Mesodermal cell (in vitro differentiated cells): Measurements from ENCODE around the gene PRM3.
"Not testable (repeated sequence)": the region's sequence is repeated elsewhere in the genome, so short reads cannot be mapped to it uniquely, and the experiment has no call there.

Experiments
- H3K27ac ChIP-seq: 2 replicates; pipeline ENCODE4 v1.7.0; 2013; ENCODE audit warnings: mild to moderate bottlenecking, low read depth, low read length, moderate library complexity; ENCODE audit not compliant: severe bottlenecking
- H3K36me3 ChIP-seq: 2 replicates; pipeline ENCODE4 v1.7.1; 2013; ENCODE audit warnings: mild to moderate bottlenecking, low read length, moderate library complexity; ENCODE audit not compliant: control insufficient read depth, insufficient read depth
- H3K4me1 ChIP-seq: one replicate; pipeline ENCODE4 v1.7.1; 2013; ENCODE audit warnings: mild to moderate bottlenecking, low read length; ENCODE audit not compliant: insufficient read depth, control insufficient read depth, poor library complexity, severe bottlenecking
- H3K4me3 ChIP-seq: 2 replicates; pipeline ENCODE4 v1.7.0; 2013; ENCODE audit warnings: low read length, control low read depth, mild to moderate bottlenecking; ENCODE audit not compliant: insufficient read depth, poor library complexity, severe bottlenecking; ENCODE audit errors: extremely low read depth
- H3K9me3 ChIP-seq: 2 replicates; pipeline ENCODE4 v1.7.1; 2013; ENCODE audit warnings: mild to moderate bottlenecking, low read length, moderate library complexity; ENCODE audit not compliant: control insufficient read depth
- WGBS, 2 experiments: methylation state at CpG; one replicate each; pipeline ENCODE4 v1.1.5; 2013; ENCODE audit warnings: missing lambda C conversion rate in 2 of 2; ENCODE audit not compliant: insufficient coverage in 2 of 2; 5-methylcytosine and 5-hydroxymethylcytosine counted together

Gene PRM3

DNA sequence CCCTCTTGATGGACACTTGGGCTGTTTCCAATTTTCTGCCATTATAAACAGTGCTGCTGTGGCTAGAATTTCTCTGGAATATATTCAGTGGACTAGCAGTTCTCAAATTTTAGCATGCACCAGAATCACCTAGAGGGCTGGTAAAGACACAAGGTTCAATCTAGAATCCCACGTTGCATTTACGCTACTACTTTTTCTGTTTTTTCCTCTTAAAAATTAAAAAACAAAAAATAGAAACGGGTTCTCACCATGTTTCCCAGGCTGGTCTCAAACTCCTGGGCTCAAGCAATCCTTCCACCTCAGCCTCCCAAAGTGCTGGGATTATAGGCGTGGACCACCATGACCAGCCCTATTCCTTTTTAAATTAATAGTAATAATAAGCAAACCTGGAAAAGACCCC, 22.2 kb upstream of the PRM3 start:
- Histone ChIP-seq H3K36me3 (no peaks in the 10 kb centered on the region), H3K4me1 (peaks cover 16% of the 10 kb centered on the region), H3K27ac (no peak overlapping the region), H3K9me3 (no peaks in the 10 kb centered on the region), H3K4me3 (no peak overlapping the region)
- 84 to 100% methylated on average over 1 to 3 of the region's 4 CpGs for WGBS, 2 experiments

DNA sequence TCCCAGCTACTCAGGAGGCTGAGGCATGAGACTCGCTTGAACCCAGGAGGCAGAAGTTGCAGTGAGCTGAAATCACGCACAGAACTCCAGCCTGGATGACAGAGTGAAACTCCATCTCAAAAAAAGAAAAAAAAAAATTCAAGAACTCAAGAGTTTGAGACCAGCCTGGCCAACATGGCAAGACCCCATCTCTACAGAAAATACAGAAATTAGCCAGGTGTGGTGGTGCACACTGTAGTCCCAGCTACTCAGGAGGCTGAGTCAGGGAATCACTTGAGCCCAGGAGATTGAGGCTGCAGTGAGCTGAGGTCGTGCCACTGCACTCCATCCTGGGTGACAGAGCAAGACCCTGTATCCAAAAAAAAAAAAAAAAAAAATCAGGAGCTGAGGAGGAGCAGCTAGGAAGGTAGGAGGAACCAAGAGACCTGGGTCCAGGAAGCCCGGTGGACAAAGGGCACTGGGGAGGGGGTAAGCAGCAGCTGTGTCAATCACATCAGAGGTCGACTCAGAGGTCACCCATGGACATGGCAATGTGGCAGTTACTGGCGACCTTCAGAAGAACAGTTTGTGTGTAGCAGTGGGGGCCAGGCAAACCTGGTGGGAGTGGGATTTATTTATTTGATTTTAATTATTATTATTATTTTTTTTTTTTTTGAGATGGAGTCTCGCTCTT, 18.8 kb upstream of the PRM3 start:
- H3K36me3 ChIP-seq, result no peaks in the 10 kb centered on the region
- no peak overlapping the region for H3K27ac ChIP-seq
- 88 to 90% methylated on average over 2 to 3 of the region's 7 CpGs for WGBS, 2 experiments
- H3K4me1 ChIP-seq, result peaks cover 10% of the 10 kb centered on the region
- no peaks in the 10 kb centered on the region for H3K9me3 ChIP-seq
- H3K4me3 ChIP-seq, result no peak overlapping the region

DNA sequence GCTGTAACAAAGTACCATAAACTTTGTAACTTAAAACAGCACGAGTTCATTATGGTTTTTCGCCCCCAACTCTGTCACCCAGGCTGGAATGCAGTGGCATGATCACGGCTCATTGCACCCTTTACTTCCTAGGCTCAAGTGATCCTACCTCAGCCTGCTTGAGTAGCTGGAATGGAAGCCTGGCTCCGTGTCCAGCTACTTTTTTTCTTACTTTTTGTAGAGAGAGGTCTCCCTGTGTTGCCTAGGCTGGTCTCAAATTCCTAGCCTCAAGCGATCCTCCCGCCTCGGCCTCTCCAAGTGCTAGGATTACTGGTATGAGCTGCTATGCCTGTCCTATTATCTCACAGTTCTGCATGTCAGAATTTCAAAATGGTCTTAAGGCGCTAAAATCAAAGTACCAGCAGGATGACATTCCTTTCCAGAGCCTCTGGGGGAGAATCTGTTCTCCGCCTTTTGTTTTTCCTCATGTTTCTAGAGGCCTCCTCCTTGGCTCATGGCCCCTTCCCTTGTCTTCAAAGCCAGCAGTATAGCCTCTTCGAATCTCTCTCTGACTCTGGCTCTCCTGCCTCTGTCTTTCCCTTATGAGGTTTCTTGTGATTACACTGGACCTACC, 17.8 kb upstream of the PRM3 start:
- H3K36me3 ChIP-seq, result no peaks in the 10 kb centered on the region
- H3K4me1 ChIP-seq, result no peaks in the 10 kb centered on the region
- no peak overlapping the region for H3K4me3 ChIP-seq
- no peaks in the 10 kb centered on the region for H3K9me3 ChIP-seq
- 58 to 61% methylated on average over 9 to 10 of the region's 10 CpGs for WGBS, 2 experiments
- no peak overlapping the region for H3K27ac ChIP-seq

DNA sequence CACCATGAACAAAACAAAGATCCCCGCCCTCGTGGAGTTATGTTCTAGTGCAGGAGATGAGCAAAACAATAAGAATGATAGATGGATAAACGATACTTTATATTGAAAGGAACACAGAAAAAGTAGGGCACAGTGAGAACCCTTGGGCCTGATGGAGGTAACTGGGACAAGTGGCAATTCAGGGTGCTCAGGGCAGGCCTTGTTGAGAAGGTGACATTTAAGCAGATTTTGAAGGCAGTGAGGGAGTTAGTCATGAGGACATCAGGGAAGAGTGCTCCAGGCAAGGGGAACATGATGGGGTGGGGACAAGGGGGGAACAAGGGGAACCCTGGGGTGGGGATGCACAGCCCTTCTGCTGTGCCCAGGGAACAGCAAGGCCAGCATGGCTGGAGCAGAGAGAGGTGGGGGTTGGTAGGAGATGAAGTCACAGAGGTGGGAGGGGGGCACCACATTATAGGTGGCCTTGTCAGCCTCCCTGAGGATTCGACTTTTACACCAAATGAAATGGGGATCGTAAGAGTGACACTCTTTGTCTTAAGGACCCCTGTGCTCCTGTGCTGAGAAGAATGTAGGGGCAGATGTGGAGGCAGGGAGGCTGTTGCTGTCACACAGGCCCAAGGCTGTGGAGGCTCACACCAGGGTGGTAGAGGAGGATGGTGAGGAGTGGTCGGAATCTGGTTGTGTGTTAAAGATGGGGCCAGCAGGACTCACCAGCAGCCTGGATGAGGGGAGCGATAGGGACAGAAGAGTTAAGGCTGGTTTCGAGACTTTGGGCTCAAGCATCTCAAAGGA, 16.9 kb upstream of the PRM3 start:
- H3K36me3 ChIP-seq, result no peaks in the 10 kb centered on the region
- H3K4me1 ChIP-seq, result no peaks in the 10 kb centered on the region
- no peak overlapping the region for H3K27ac ChIP-seq
- 86 to 90% methylated on average over 6 to 7 of the region's 8 CpGs for WGBS, 2 experiments
- H3K4me3 ChIP-seq, result no peak overlapping the region
- H3K9me3 ChIP-seq, result no peaks in the 10 kb centered on the region

DNA sequence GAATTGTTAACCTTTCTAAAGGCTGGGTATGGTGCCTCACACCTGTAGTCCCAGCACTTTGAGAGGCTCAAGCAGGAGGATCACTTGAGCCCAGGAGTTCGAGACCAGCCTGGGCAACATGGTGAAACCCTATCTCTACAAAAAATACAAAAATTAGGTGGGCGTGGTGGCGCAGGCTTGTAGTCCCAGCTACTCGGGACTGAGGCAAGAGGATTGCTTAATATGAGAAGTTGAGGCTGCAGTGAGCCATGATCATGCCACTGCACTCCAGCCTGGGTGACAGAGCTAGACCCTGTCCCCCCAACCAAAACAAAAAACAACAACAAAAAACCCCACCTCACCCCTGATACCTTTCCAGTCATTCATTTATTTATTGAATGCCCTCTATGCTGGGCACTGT, 16.3 kb upstream of the PRM3 start:
- 100% methylated on average over 1 of the region's 4 CpGs; no CpG with 5 or more reads in 1 of the 2 experiments for WGBS, 2 experiments
- H3K36me3 ChIP-seq, H3K9me3 ChIP-seq, H3K27ac ChIP-seq, H3K4me1 ChIP-seq, H3K4me3 ChIP-seq: not testable (repeated sequence)

DNA sequence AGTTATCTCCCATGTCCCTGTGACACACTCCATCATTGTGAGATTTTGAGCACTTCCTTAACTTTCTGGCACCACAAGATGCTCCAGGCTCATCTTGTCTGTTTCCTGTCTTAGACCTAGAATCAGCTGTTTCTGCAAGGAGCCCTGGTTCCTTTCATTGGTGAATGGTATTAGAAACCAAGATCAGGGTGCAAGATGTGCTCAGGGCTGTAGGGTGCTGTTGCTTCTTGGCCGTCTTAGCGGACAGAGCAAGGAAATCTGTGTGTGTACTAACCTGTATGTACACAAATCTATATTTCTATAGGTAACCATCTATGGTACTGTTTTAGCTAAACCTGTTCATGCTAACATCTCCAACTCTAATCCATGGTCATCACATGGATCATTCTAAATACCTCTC, 15.8 kb upstream of the PRM3 start:
- WGBS, 2 experiments, result no CpG with 5 or more reads among the region's 2 CpGs
- Histone ChIP-seq H3K9me3 (no peaks in the 10 kb centered on the region), H3K4me1 (no peaks in the 10 kb centered on the region), H3K36me3 (no peaks in the 10 kb centered on the region), H3K27ac (no peak overlapping the region), H3K4me3 (no peak overlapping the region)

DNA sequence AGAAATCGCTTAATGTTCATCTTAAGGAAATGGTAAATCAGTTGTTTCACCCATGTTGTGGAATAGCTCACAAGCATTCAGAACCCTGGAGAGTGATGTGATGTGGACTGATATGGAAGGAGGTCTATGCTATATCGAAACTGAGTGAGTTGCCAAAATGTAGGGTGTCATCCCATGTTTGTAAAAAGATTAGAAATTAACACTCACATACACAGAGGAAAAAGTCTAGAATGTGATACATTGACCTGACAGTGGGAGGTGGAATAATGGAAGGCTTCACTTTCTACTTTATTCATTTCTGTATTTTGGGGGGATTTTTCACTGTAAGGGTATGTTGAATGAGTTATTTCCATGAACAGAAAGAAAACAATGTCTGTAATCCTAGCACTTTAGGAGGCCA, 12.4 kb upstream of the PRM3 start:
- 88 to 100% methylated on average over 1 of the region's 2 CpGs for WGBS, 2 experiments
- H3K36me3 ChIP-seq, result no peaks in the 10 kb centered on the region
- no peak overlapping the region for H3K27ac ChIP-seq
- no peaks in the 10 kb centered on the region for H3K4me1 ChIP-seq
- H3K9me3 ChIP-seq, result no peaks in the 10 kb centered on the region
- H3K4me3 ChIP-seq, result no peak overlapping the region

DNA sequence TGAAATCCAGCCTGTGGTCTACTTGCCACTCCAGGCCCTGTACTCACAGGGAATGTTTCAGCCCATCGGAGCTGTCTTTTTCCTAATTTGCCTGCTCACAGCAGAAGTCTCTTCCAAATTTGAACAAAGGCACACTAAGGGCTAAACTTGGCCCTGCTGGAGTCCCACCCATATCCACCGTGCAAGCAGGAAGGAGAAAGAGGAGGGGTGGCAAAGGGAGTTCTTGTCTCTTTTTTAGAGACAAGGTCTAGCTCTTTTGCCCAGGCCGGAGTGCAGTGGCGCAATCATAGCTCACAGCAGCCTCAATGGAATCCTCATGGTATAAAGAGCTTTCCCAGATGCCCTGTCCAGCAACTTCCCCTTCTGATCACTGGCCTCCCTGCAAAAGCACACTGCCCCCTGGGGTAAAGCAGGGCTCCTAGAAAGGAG, 10.4 kb upstream of the PRM3 start:
- H3K36me3 ChIP-seq, result no peaks in the 10 kb centered on the region
- H3K4me3 ChIP-seq, result no peak overlapping the region
- no peaks in the 10 kb centered on the region for H3K4me1 ChIP-seq
- no peaks in the 10 kb centered on the region for H3K9me3 ChIP-seq
- H3K27ac ChIP-seq, result no peak overlapping the region
- WGBS, 2 experiments, result 88 to 93% methylated on average over 3 of the region's 4 CpGs

DNA sequence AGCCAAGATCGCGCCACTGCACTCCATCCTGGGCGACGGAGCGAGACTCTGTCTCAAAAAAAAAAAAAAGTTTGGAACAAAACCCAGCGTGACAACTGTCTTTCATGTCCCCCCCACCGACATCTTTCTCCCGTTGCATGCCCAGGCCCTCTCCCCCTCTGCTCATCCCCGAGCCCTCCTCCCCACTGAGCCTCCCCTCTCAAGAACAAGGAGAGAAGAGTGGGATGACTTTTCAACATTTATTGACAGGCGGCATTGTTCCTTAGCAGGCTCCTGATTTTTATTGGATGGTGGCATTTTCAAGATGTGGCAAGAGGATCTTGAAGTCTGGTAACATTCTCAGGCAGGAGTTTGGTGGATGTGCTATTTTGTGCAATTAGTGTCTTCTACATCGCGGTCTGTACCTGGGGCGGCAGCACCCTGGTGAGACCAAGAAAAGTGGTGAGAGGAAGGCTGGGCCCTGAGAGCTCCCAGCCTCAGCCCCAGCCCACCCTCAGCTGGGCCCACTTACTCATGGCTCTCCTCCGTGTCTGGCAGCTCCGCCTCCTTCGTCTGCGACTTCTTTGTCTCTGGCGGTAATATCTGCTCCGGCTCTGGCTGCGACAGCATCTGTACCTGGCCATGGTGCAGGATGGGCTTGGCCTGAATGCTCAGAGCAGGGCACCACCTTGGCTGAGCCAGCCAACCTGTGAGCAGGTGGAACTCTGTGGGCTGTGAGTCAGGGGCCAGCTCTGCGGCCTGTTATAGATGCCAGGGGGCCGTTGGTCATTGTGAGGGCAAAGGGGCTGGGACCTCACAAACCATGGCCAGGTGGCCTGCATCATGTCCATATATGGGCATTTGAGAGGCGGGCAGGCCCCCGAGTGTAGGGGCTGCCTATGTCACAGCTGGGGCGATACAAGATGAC, 7.4 kb upstream of the PRM3 start, which contains the start of gene PRM1:
PRM1 (minus strand) TSS at position 715 of the 907 bp plus-strand sequence; CDS start at position 623, 92 bp downstream.
- H3K36me3 ChIP-seq, result no peaks in the 10 kb centered on the region
- H3K27ac ChIP-seq, result no peak within 1 kb of the TSS
- H3K4me1 ChIP-seq, result no peaks in the 10 kb centered on the region
- no peaks in the 10 kb centered on the region for H3K9me3 ChIP-seq
- 81 to 83% methylated on average over 18 to 19 of the region's 25 CpGs for WGBS, 2 experiments
- no peak within 1 kb of the TSS for H3K4me3 ChIP-seq
